Activated CD8-positive, alpha-beta memory T cell treated with anti-CD3 and anti-CD28 coated beads for 4 hours (primary cell): ENCODE results near the gene PTPRZ1.

Experiments used
- DNase-seq, 2 donors: peaks; one replicate each; pipeline ENCODE4 v3.0.0-alpha.2; 2020; ENCODE audit warnings: low read depth in 2 of 2

PTPRZ1 gene

DNA sequence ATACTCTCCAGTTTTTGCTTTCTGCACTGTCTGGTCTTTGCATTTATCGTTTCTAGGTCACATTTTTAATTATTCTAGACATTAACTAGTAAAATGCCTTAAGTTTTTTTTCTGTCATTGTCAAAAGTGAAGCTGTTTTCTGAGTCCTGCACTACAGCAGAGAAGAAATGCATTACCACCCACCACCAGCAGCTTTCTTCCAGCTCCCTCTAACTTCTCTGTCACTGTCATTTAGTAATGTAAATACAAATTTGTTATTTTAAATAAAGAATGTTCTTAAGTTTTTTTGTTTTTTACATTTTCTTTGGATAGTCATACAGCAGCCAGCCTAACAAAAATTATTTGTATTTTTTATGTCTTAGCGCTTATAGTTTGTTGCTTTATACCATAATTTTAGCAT lies 18.8 kb downstream of the PTPRZ1 start:
- DNase-seq = no peak

DNA sequence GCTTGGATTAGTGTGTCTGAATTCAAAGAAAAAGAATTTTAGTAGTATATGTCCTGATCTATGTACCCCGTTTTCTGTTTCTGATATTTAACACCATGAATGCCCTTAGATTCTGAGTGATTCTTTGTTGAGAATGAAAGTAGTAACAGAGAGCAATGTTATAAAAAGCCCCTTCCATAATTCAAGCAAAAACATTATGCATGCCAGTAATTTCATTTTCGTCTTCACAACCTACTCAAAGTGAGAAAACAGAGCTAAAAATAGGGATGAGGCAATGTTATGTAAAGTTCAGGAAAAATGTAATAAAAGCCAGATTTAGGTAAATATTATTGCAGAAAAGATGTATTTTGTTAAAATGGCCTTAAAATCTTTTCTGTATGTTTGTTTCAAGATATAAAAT lies 28.1 kb downstream of the PTPRZ1 start:
- no peak for DNase-seq

DNA sequence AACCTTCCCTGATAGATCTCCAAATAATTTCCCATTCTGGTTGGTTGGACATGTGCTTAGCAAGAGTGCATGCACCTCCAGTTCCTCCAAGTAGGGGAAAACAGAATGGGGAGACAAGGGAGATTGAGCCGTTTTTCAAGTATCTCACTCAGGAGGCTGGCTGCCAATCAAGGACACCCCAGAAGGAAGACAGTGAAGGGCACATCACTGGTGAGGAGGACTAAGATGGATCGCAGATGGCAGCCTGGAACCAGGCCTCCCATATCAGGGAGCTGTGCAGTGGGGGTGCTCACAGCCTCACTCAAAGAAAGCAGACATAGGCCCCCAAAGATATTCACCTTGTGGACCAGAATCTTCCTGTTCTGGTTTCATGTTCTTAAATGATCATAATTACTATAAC lies 31.2 kb downstream of the PTPRZ1 start:
- DNase-seq = no peak

DNA sequence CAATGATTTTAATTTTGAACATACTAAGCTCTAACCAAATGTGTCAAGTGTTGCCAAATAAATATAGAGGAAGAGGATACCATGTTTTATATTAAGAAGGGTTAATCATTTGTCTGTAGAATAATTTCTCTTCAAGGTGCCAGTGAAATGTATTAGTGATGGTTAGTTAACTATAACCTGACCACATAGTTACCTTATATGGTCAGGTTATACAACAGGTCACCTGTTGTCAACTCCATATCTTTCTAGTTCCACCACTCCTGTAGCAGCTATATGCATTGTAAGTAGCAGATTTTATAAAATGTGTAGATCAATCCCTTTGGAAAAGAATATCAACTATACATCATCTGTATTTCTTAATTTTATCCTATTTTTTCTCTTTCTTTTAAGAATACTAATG lies 35.1 kb downstream of the PTPRZ1 start:
- DNase-seq = no peak

DNA sequence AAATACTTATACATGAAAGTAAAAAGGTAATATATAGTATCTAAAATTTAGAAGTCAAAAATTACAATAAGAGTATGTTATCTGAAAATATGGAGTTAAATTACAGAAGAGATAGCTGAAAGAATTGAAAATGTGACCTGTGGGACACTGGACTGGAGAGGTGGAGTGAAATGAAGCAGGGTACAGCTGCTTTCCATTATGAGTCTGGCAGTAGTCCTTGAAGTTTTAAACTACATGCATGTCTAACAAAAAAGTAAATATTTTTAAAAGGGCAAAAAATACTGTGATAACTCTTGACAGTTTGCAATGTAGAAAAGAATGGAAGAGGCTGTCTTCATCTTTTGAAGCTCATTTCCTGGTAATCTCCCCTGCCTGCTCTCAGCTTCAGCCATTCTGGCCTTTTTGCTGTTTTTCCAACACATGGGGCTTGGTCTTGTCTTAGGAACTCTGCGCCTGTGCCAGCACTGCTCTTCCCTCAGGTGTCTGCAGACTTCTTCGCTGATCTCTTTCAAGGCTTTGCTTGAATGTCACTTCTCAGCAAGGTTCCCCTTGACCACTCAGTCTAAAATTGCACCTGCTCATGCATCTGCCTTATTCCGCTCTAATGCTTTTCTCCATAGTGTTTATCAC lies 36.9 kb downstream of the PTPRZ1 start:
- DNase-seq = no peak

DNA sequence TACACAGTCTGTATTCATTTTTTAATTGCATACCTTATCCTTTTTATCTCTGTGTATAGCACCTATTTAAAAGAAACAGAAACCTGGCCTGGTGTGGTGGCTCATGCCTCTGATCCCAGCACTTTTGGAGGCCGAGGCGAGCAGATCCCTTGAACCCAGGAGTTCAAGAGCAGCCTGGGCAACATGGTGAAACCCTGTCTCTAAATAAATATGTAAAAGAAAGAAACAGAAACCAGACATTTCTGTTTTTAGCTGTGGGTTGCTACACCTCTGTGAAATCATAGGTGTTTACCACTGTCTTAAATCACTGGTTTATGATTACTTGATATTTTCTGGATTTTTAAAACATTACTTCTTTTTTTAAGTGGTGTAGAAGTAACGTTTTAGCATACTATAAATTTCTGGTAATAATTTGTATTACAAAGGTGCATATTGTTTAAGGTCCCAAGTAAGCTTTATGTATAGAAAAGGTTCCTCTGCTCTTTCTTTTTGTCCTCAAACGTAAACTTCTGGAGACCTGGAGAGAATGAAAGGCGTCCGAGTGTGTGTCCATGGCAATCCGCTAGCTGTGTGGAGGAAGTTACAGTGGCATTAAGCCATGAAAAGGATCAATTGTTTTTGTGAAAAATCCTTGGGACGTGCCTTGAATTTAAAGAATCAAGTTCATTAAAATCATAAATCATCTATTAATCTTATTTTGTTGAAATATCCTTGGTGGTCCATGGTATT lies 41.1 kb downstream of the PTPRZ1 start:
- no peak for DNase-seq

DNA sequence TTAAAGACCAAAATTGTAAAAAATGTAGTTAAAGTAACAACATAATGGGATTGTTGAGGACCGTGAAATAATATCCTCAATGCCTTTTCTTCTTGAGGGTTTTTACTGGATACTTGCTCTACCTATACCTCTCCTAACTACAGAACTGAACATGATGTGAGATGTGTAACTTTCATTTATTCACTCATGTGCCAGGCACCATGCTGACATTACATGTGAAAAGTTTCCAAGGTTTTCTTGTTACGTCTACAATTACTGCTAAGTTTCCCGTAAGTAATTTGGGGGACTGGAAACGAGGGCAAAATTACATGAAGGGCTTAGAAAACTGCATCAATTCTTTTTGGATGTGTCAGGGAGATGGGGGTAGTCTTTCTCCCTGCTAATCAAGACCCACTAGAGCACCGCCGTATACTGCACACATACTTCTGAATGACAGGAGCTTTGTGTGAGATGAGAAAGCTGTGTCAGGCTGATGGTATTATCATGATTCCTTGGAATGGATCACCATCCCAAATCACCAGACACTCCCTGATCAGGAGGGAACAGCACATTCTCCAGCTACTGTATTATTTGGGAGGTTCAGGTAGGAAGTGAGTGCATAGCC lies 41.8 kb downstream of the PTPRZ1 start:
- no peak for DNase-seq

DNA sequence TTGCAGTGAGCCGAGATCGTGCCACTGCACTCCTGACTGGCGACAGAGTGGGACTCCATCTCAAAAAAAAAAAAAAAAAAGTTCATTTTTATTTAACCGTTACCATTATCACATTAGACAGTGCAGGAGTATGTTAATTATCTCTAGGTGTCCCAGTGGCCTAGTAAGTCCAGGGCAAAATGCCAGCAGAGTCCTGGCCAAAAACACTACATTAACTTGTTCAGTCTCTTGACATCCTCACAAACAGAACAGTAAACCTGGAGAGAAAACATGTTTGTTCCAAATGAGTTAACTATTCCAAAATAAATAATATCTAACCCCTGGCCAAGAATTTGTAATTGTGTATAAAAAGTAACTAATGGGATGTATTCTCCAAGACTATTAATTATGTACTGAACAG lies 43.2 kb downstream of the PTPRZ1 start:
- DNase-seq = no peak

DNA sequence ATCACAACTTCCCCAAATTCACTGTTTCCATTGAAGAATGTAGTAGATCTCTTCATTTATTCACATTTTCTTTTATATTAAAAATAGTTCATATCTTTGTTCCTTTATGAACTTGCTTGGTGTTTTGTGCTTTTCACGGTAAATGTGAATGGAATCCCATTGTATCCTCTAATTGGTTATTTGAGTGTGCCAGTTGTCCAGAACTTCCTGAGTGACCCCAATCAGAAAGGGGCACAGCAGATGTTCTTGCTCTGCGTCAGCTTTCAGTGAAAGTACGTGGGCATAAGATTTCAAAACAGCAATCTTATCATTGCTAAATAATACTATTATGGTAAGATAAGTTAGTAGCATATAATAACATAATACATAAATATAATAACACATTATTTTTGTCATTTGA lies 47.0 kb downstream of the PTPRZ1 start:
- DNase-seq = no peak

DNA sequence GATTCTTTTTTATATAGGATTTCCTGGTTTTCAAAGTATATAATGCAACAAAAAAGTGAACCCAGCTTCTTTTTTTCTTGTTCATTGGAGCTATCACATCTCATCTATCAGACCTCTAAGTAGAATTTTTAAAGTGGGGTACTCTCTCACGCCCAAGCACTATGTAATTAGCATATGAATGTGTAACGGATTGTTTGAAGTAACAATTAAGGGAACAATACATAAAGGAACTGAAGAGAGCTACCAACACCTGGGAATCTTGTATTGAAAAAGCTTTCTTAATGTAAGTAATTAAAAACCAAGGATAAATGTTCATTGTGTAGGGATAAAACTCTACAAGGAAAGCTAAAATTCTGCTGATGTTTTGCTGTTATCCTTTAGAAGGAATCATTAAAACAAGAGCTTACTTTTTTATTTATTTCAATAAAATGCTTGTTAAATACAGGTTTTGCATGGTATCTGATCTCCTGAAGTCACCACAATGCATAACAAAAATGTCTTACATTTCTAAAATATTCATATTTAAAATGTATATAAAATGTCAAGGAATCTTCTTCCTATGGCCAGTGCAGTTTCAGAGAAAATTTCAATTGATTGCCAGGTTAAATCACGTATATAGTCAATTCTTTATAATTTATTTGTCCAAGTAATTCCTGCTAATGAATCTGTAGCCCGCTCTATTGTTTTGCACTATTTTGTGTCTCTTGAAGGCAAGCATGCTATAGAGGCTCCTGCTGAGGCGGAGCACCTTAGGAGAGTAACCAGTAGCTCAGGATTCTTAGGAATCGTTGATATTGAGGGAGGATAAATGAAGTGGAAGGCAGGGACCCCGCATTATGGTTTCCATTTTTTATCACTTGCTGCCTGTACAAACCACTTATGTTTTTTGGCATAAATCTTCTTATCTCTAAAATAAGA lies 51.6 kb downstream of the PTPRZ1 start:
- no peak for DNase-seq

DNA sequence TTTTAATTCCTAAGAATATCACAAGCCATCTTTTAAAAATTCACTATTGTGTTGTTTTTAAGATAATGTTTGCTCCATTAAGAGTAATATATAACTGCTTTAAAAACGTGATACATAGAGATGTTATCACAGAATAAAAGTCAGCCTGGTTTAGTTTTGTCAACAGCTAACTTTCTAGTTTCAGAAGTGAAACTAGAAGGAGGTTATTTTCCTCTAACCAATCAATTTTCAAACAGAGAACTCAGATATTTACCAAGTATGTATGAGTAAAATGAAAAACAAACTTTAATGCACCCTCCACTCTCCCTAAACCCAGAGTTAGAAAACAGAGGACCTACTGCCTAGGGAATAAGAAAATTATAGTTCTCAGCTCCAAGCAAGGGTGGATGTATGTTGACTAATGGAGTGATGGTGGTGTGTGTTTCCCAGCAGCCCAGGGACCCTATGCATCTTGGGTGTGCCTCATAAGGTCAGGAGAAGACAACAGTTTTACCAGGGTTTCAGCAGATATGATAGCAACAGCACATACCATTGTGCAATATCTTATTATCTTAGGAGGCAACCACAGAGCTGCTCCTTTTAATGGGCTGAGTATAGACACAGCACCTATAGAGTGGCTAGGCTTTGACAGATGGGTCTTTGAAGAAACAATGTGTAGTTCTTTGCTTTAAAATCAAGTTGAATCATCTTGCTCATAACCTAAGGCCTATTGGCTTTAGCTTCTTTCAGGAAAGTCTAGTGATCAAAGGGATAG lies 58.4 kb downstream of the PTPRZ1 start:
- no peak for DNase-seq

DNA sequence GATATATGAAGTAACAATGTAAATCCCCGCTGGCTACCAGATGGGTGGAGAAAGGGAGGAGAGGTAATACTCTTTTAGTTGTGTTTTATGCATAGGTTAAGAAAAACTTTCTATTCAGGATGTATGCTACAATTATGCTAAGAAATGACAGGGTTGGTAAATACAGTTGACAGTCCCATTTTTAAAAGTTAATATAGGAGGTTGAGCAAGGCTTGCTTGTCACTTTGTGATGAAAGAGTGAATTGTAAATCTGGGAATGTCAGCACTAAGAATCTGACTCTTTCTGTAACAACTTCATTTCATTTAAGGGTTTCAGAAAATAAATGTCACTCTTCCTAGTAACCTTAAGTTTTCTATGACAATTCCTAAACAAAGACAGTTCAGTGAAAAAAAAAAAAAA lies 59.8 kb downstream of the PTPRZ1 start:
- no peak for DNase-seq

DNA sequence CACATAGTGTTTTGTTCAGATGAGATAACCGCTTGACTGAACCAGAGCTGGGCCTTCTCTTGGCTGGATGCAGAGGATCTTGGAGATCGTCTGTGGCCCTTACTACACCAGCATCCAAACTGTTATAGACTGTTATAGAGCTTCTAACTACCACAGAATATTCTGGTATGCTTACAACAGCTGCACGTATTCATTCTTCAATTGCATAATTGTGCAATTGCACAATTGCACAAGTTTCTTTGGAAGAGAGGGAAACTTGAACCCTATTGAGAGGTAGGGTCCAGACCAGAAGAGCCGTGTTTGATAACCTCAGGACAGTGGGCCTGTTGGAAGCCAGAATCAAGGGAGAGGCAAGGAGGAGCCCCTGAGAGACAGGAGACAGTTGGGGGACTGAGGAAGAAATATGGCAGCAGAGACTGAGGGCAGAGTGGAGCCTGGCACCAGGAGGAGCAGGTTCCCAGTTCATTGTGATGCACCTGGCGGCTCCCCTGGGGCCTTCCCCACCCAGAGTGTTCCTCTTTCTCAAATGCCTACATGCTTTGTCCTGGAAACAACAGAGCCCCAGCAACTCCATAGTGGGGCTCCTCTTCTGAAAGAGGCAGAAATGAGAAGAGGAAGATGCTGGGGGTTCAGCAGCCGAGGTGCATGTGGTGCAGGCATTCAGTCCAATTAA lies 64.1 kb downstream of the PTPRZ1 start:
- no peak for DNase-seq

DNA sequence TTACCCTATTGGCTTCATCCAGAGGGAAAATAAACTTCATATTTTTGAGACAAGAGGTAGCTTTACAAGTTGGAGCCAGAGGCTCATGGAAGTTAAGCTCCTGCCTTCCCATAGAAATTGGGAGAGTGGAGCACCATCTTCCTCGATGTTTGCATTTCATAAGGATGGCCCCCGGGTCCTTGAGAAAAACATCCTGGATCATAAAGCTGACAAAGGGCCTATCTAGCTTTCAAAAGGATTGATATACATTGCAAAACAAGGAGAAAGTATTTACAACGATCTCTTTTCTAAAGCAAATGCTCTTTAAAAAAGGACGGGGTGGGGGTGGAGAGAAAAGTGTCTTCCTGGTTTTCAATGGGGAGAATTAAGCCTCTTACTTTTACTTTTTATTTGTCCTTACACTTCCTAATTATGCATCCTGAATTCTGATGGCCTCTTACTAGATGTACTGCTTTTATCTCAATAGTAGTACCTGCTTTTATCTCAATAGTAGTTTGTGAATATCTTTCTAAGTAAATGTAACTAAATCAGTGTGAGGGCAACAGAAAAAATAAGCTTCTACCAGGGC lies 65.6 kb downstream of the PTPRZ1 start:
- DNase-seq = no peak

DNA sequence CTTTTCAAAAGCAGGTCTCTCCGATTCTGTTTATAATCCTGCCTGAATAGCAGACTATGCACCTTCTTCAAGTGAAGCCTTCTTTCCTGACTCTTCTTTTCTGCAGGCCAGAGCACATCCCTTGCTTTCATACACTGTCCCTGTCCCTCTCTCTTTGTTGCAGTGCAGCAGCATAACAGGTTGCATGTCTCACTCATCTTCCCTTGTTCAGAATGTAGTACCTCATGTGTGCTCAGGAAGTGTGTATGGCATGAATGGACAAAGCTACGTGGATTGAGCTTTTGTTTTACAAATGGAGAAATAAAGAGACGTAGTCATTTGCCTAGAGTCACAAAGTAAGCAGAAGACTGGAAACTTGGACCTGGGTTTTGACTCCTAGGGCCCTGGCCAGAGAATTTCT lies 68.0 kb downstream of the PTPRZ1 start:
- no peak for DNase-seq

DNA sequence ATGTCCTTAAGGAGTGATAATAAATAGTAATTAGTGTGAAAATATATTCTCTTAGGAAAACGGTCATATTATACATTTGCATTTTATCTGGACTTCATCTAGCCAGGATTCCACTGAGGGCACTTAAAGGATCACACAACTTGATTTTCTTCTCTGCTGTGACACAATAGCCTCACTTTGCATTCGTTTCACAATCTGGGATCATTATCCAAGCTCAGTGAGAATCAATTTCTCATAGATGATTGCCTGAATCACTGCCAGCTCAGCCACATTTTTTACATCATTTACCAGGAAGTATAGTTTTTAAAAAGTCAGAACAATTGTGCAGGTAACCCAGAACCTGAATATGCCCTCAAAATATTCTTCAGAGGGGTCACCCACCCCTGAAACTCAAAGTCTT lies 68.9 kb downstream of the PTPRZ1 start:
- no peak for DNase-seq

DNA sequence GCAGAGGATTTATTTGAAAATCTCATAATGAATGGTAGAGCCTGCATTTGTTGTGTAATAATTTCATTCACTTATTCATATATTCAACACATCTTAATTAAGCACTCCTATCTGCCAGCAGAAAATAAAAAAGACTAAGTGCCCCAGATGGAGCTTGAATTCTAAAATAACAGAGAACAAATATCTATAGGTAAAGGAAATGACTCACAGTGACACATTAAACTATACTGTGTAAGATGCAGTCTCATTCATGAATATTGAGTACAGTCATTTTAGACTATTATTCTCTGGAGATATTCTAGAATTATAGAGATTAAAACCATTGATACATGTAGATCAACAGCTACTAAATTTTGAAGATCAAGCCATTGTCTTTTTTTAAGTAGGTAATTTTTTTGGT lies 72.1 kb downstream of the PTPRZ1 start:
- DNase-seq = no peak

DNA sequence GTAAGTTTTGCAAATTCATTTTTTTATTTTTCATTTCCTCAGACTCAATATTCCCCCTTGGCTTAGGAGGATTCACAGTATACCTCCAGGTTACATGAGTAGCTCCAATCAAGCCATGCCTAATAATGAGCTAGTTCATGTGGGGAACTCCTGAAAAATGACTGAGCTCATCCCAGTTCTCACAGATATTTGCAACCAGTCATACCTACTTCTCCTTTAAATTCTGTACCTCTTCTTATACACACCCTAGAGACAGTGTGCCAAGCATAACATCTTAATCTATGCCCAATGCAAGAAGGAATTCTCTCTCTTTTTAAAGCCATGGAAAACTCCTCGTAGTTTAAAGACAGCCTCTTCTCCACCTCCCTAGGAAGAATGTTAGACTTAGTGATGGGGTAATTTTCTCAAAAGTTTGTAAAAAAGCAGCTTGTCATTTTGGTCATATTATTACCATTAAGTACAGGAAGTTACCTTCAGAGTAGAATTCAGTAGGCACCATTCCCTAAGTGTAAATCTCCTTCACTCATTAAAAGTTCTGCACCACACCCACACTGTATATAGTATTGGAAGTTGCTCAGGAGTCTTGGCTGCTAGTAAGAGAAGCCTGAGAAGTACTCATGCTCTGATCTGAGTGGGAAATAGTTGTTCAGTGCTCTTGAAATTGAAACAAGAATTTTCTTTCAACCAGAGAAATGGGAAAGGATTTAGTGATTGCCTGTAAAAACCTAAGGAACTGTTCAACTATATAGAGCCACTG lies 72.7 kb downstream of the PTPRZ1 start:
- DNase-seq = no peak

DNA sequence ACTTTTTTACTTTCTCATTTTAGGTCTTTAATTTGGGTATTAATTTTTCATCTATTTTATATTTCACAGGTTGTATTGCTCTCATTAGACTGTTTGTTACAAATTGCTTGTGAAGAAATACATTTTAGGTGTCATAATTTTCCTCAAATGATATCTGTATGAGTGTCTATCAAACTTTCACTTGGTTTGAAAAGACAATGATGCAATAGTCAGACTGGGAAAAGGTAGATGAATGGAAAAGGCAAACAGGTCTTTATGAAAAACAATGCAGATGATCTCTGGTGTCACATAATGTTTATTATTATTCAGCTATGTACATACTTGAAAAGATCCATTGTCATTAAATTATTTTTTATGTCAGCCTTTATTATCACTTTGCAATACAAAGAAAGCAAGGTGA lies 80.2 kb downstream of the PTPRZ1 start:
- no peak for DNase-seq

DNA sequence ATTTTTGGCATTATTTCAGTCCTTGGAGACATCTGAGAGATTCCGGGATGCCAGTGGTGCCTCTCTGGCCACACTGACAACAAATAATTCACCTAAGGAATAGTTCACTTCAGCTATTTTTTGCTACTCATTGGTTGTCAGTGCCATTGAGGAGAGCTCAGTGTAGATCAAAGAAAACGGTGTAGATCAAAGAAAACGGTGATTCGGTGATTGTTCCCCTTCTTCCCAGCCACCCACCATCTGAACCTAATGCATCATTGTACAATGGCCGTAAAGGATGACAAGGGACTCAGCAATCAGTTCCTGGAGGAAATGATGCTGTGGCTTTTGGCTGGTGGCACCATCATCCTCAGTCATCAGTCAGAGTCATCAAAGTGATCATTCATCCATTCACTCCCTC lies 80.6 kb downstream of the PTPRZ1 start:
- no peak for DNase-seq
